HG03066 (cell line): Measurements from ENCODE around the gene SLC41A3.

ENCODE experiments used
- ATAC-seq: cut with Tn5 transposase; IDR thresholded peaks from one replicate; pipeline ENCODE4 v1.9.1; 2021; ENCODE audit warnings: low read depth; ENCODE audit not compliant: unreplicated experiment

Gene SLC41A3

DNA sequence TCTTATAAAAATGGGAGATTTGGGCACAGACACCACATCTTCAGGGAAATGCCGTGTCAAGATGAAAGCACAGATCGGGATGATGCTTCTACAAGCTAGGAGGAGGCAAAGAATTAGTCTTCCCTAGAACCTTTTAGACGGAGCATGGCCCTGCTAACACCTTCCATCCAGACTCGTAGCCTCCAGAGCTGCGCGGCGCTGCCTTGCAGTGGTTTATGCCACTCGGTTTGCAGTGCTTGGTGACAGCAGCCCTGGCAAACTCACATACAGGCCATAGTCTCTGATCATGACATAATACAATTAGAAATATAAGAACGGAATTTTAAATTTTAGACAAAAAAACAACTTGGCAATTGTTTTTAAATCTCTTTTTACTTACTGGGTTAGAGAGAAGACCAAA lies 37.1 kb upstream of the SLC41A3 start:
- ATAC-seq, result no peak

DNA sequence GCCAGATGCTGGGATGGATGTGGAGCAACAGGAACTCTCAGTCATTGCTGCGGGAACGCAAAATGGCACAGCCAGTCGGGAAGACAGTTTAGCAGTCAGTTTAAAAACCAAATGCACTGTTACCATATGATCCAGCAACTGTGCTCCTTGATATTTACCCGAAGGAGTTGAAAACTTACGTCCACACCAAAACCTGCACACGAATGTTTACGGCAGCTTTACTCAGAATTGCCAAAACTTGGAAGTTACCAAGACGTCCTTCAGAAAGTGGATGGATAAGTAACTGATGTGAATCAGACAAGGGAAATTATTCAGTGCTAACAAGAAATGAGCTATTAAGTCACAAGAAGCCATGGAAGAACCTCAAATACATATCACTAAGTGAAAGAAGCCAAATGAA lies 36.1 kb upstream of the SLC41A3 start:
- no peak for ATAC-seq

DNA sequence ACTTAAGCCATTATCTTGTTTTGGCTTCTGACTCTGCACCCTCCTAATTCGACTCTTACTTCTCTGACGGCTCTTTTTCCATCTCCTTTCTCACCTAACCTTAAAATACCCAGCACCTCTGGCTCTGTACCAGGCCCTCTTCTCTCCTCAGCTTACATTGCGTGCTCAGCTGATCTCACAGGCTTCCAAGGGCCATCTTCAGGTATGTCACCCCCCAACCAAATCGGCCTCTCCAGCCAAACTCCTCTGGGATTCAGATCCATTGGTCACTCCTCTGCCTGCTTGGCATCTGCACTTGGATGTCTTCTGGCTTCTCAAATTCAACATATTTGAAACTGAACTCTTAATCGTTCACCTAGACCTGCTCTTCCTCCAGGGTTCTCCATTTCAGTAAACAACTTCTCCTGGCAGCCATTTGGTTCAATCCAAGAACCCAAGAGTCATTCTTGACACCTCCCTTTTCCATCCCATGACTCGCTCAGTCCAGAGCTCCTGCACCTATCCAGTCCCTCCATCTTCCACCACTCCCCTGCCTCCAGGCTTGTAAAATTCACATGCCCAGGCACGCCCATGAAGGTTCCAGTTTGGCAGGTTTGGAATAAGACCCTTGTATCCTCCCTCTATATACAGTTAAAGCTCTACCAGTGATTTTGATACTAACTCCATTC lies 35.2 kb upstream of the SLC41A3 start:
- no peak for ATAC-seq

DNA sequence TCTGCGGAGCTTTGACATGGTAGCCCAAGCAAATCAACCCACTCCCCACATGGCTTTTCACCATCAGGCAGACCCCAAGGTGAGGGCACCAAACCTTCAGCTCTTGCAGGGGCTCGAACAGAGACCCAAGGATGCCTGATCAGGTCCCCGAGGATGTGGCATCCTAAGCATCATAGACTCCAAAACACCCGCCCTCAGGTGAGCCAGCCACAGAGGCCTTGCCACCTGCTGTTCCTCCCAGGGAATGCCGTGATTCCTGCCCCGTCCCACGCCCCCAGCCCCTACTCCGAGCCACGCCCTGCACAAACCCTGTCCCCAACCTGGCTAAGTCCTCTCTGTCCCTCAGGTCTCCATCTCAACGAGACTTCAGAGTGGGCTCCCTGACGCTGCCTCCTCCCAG lies 34.7 kb upstream of the SLC41A3 start:
- no peak for ATAC-seq

DNA sequence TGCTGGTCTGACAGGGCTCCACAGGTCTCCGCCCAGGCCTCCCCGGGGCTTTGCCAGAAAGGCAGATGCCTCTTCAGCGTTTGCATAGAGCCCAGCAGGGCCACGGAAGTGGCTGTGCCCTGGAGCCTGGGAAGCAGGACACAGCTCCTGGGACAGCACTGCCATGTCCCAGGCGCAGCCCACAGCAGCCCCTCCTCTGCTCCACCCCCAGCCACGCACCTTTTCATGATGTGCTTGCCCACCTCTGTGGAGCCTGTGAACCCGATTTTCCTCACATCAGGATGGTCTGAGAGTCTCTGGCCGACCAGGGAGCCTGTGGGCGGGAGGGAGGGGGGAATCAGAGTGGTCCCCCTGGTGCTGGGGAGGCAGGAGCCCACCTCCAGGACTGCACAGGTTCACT lies 33.9 kb upstream of the SLC41A3 start:
- no peak for ATAC-seq

DNA sequence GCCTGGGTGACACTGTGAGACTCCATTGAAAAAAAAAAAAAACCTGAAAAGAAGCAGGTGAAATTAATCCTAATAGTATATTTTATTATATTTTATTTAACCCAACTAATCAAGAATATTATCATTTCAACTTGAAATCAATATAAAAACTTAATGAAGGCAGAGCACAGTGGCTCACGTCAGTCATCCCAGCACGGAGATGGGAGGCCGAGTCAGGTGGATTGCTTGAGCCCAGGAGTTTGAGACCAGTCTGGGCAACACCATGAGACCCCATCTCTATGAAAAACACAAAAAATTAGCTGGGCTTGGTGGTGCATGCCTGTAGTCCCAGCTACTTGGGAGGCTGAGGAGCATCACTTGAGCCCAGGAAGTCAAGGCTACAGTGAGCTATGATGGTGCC lies 33.3 kb upstream of the SLC41A3 start:
- ATAC-seq, result no peak

DNA sequence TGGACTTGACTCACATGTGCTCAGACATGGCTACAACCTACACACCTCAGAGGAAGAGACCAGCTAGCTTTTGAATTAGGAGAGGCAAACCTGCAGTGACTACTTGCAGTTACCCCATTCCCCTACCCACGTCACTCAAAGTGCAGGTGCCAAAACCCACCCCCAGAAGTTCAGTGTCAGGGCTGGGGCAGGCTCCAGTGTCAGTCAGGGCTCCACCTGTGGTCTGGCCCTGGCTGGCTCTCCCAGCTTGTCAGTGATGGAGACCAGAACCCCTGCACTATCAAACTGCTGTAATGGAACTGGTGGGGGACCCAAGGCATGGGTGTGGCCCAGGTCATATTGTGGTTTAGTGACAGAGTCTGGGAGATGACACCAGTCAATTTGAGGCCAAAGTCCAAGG lies 32.6 kb upstream of the SLC41A3 start:
- no peak for ATAC-seq

DNA sequence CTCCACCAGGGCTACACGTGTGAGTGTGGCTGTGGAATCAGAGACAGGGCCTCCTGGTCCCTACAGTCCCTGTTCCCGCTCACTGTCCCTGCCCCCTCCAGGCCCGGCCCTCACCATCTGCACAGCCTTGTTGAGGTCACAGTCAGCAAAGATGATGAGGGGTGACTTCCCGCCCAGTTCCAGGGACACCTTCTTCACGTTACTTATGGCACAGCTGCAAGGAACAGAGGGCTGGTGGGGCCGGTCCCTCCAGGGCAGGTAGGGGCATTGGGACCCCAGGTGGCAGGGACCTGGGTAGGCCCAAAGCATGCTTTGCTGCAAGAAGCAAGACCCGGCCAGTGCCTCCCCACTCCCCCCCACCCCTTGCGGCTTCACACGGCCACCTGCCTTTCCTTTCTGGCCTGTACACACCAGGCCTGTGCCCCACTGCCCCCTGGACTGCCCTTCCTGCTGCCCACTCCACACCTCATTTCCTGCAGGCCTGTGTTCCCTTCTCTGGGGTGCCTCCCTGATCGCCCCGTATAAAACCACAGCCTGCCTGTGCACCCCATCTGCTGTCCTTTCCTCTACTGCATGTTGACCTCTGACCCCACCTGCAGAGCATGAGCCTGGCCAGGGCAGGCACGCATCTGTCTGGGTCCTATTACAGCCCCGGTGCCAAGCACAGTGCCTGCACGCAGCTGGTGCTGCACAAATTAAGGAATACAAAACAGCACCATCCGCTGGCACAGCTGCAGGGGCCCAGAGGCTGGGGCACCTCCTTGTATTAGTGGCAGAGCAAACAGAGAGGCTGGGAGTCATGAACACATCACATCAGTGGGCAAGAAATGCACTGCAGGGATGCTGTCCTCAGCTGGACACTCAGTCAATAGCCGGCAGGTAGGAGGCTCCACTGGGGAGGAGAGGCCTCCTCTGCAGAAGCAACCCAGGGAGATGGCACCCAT lies 30.8 kb upstream of the SLC41A3 start:
- no peak for ATAC-seq

DNA sequence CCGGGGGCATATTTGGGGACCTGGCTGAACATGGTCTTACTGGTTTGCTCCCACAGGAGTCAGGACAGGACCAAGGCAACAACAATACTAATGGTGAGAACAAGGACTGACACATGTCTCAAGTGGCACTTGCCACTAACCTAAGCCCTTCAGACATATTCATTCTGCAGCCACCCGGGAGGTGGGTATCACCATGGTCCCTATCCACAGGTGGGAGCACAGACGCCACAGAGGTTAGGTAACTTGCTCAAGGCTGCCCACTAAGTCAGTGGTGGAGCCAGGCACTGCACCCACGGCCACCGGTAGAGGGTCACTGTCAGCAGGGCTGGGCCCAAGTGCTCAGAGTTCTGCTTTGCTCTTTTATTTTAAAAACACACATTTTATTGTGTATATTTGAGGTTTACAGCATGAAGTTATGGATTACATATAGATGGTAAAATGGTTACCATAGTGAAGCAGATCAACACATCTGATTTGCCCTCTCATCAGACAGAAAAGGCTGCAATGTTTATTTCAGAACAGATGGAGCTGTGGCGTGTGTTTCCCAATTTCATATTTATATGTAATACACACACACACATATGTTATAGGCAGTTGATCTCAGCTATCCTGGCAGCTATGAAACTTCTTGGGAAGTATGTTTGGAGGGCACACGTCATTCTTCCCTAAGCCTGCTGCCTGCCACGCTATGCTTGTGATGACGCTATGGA lies 30.0 kb upstream of the SLC41A3 start:
- ATAC-seq, result no peak

DNA sequence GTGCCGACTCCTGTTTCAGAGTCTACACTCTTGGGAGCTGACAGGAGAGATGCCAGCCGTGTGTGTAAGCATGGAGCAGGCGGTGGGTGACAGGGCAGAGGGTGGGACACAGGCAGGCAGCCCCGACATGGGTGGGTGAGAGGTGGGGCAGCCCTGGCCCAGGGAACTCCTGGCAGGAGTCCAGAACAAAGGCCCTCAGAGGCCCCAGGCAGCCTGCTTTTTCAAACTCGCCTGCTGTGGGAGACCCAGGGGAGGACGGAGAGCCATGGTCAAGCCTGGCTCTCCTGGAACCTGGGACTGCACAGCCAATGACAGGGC lies 29.3 kb upstream of the SLC41A3 start:
- ATAC-seq, result no peak

DNA sequence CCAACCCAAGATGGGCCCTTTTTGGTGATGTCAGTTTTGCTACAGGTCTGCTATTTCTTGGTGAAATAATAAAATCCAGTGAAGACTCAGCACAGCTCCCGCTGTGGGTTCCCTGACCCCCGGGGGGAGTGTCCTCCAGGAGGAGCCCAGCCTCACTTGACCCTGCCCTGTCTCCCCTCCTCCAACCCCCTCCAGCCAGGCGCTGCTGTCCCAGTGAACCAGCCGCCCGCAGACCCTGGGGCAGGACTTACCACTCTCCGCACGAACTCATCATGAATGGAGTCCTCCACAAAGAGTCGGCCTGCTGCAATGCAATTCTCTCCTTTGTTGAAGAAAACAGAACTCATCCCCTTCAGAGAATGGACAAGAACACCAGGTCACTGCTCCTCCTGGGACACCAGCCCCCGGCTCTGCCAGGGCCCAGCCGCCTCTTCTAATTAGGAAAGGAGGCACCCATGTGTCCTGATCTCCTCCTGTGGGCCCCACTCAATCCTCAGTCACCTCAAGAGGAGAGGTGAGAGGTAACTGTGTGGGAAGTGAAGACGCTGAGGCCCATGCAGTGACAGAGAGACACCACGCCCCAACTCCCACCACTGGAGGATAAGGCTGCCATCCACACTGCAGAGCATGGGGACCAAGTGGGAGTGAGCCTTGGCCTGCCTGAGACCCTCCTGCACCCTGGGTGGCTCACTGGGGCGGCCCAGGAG lies 28.8 kb upstream of the SLC41A3 start:
- ATAC-seq, result no peak

DNA sequence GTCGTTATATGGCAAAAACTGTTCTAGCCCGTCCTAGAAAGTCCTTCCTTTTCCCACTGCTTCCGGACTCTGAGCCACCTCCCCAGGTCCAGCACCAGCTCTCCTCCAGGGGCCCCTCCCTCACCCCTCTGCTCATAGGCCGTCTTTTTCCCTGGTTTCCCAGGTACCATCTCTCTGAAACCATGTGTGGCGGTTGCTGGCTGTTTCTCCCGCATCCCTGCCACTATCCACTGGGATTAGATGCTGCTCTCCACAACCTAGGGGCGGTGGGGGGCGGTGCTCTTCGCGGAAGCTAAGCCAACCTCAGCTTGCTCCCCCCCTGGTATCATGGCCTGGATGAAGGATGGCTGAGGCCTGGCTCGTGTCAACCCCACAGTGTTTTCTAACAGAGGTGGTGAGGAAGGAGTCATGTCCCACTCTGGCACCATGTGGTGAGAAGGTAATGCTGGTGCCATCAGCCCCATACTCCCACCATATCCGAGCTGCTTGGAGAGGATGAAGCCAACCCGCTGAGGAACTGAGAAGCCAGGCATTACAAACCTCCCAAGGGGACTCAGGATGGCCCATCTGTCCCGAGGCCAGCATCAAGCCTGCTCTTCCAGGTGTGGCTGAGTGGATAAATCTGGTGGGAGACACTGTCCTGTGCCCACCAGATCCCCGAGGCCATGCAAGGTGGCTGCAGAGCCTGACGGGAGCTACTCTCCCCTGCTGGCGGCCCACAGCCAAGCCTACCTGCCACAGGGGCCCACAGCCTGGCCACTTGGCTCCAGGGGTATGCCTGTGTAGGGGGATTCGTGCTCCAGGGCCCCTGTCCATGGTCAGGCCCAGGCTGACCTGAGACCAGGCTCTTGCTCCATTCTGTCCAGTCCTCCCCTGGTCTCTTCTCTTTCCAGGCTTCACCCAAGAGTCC lies 27.9 kb upstream of the SLC41A3 start:
- ATAC-seq, result no peak

DNA sequence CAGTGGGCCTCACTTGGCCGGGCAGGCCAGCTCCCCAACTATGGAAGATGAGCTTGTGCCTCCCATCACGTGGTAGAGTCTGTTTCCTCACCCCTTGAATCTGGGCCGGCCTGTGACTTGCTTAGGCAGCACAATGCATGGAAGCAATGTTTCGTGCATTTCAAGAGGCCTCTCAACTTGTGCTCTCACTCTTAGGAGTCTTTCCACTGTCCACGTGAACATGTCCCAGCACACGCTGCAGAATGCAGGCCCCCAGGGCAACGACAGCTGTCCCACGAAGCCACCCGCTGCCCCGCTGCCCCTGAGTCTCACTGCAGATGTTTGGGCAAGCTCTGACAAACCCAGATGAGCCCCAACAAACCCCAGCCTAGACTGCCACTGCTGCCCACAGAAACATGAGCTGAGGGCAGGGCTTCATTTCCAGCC lies 27.2 kb upstream of the SLC41A3 start:
- ATAC-seq, result no peak

DNA sequence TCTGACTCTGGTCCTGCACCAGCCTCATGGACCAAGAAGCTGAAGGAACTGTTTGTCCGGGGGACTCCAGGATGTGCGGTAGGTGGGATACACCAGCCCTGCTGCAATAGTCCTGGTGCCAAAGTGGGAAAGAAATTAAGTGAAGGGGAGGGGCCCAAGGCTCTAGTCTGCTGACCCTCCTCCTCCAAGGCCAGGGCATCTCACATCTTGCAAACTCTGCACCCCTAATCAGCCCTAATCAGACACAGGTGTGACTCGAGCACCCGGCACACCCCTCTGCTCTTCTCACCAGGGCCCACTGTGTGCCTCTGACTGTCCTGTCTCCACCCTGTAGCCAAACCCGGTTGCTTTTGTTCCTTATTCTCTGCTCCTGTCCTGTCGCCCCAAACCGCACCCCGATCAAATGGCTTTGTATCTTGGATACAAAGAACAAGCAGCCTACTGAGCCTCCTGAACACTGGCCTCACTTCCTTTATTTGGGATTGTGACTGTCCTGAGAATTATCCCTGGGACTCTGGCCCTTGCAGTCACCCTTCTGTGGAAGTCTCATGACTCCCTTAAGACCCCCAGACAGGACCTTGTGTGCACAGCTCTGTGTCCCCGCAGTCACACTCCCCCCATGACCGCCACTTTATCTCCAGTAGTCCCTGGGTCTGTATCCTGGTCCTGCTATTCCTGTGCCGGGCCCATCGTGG lies 26.7 kb upstream of the SLC41A3 start:
- no peak for ATAC-seq

DNA sequence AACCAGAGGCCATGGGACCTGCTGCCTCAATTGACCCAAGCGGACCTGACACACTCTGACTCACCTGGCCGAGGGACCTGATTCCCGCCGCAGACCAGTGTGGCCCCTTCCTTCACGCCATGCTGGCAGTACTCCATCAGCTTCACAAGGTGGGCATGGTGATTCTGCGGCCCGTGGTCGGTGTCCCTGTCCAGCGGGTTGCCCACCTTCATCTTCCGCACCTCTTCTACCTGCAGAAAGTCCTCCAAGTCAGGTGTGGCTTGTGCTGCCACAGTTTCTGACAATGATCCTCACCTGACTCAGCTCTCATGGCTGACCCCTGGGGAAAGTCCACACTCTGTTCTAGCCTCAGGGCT lies 25.9 kb upstream of the SLC41A3 start:
- ATAC-seq, result no peak

DNA sequence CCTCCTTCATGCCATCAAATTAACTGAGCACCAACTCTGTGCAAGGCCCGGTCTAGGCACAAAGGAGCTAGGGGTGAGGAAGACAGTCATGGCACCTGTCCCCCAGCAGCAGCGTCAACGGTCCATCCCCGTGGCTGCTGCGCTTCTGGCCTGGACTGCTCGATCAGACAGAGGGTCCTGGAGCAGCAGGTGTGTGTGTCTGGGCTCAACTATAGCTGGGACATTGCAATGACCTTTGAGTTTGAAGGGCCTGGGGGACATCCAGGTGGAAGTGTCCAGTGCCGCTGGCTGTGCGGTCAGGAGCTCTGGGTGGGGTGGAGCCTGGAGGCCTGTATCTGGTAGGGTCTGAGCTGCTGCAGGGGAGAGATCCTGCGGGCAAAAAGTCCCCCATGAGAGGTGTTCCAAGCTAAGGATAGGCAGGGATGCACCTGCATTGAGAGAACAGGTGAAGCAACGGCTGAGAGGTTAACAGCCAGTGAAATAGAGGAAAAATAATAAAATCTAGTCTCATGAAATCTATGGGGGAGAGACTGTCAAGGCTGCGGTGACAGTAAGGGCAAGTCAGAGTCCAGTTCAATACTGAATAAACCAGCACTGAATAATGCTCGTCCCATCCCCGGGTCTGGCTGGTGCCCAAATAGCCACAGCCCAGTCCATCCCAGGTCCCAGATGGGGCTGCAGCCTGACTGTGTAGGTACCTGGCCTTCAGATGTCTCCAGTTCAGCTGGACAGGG lies 25.4 kb upstream of the SLC41A3 start:
- ATAC-seq, result no peak

DNA sequence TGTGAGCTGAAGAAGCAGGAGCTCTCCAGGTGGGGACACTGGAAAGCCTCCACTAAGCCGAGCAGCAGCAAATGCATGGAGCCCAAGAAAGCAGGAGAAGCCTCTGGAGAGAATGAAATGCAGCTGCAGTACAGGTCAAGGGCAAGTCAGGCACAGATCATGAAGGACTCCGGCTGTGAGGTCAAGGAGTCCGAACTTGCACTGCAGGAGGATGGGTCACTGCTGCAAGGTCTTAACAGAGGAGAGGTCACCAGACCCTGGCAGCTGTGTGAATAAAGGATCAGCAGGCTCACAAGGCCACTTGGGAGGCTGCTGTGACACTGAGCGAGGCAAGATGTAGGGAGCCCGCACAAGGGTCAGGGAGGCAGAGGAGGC lies 24.7 kb upstream of the SLC41A3 start:
- ATAC-seq, result no peak

DNA sequence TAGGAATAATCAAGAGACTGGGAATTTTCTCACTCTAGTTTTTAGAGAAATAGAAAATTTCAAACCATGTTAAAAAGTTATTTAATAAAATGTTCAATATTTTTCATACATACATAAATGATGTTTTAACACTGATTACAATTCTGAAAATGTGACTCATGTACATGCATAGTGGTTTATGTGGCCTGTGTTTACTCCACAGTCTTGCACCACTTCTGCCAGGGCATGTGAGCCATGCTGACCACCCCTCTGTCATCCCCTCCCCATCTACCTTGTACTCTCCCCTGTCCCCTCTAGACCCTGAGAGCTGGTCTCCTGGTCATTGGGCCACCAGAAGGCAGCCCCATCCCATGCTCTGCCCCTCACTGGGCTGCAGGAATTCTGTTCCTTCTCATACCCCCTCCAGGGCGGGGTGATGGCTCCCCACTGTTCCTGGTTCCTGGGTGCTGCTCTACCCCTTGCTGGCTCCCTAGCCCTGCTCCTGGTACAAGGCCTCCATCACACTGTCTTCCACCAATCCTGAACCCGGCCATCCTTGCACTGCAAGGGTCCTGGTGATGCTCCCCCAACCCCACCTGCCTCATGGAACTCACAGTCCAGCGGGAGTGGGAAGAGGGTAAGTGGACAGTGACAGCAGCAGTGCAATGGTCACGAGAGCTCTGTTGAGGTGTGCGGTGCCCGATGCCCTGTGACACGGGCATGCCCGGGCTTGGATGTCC lies 24.2 kb upstream of the SLC41A3 start:
- no peak for ATAC-seq
